HepG2 (cell line): Measurements from ENCODE around the gene WDR20. TPM values are rescaled to one million over a fixed set of nuclear protein-coding genes. Genes with fewer than 3 reads are reported as not detected.

Source experiments
- ATAC-seq: fragments of 200-7000 bp; cut with Tn5 transposase; 3 replicates; pipeline ENCODE4 v1.9.1; 2020; ENCODE audit warnings: mild to moderate bottlenecking, moderate library complexity
- BruUV-seq: library from RNA; stranded (reverse); fragments of 400-500 nt; replicated peaks from 2 replicates; lab custom pipeline; 2021; lab: Mats Ljungman, UMichigan
- CTCF ChIA-PET: fragments of 300-600 bp; formaldehyde crosslinking; extraction: SDS; loops from one replicate; lab custom pipeline; 2021; ENCODE audit warnings: low total read pairs, inconsistent platforms, low intra/inter-chr PET ratio; lab: Yijun Ruan, JAX
- POLR2A ChIA-PET: fragments of 350-600 bp; sonication (Branson Sonifier 250); formaldehyde crosslinking; loops from one replicate; lab custom pipeline; 2020; ENCODE audit warnings: antibody characterized with exemption, inconsistent platforms; lab: Yijun Ruan, JAX
- DNase-seq: peaks from one replicate; pipeline ENCODE4 v3.0.0-alpha.2; 2015; ENCODE audit warnings: low spot score
- FAIRE-seq: peaks from 3 replicates; lab custom pipeline; 2011; peaks lifted over from hg19 to GRCh38; lab: Jason Lieb, UNC
- H2AFZ ChIP-seq: one replicate; pipeline ENCODE4 v1.6.1; 2011; ENCODE audit warnings: low read length, inconsistent platforms
- H3K27ac ChIP-seq: fragments of 300-600 bp; 3 replicates; pipeline ENCODE4 v1.8.0; 2011; ENCODE audit warnings: mixed run types, mild to moderate bottlenecking, mixed read lengths, low read length, inconsistent platforms; ENCODE audit not compliant: insufficient read depth; ENCODE audit errors: extremely low read length
- H3K27me3 ChIP-seq, 2 experiments: fragments of 200-600 bp in 1 of 2; 2 replicates in 1 of 2; 3 replicates in 1 of 2; pipeline versions ENCODE4 v1.6.0 to v1.8.0; 2011; ENCODE audit warnings: low read length in 2 of 2, mild to moderate bottlenecking in 2 of 2, moderate library complexity in 2 of 2, inconsistent platforms in 1 of 2; ENCODE audit not compliant: insufficient read depth in 2 of 2, control insufficient read depth in 1 of 2
- H3K36me3 ChIP-seq, 2 experiments: fragments of 200-600 bp in 1 of 2; replicated peaks in 1 of 2; 2 replicates in 1 of 2; 3 replicates in 1 of 2; pipeline versions ENCODE4 v1.5.1 to v1.8.0; 2011; ENCODE audit warnings: low read length in 2 of 2, inconsistent platforms in 1 of 2; ENCODE audit not compliant: insufficient read depth in 2 of 2, control insufficient read depth in 1 of 2
- H3K4me1 ChIP-seq: 2 replicates; pipeline ENCODE4 v1.5.1; 2012; ENCODE audit warnings: low read length, inconsistent platforms; ENCODE audit not compliant: insufficient read depth
- H3K4me2 ChIP-seq: 2 replicates; pipeline ENCODE4 v1.6.0; 2011; ENCODE audit warnings: low read depth, low read length, inconsistent platforms
- H3K4me3 ChIP-seq, 3 experiments: fragments of 200-600 bp in 1 of 3; sonication (generic), shearing (Covaris generic) in 1 of 3; replicated peaks in 1 of 3; 2 replicates each; pipeline ENCODE4 v1.5.1; 2011 to 2016; ENCODE audit warnings: low read length in 3 of 3, inconsistent platforms in 2 of 3, low read depth in 2 of 3, mild to moderate bottlenecking in 2 of 3, control low read depth in 1 of 3, mixed read lengths in 1 of 3; ENCODE audit not compliant: insufficient read depth in 1 of 3
- H3K79me2 ChIP-seq: one replicate; pipeline ENCODE4 v1.6.1; 2011; ENCODE audit warnings: low read length, inconsistent platforms; ENCODE audit not compliant: insufficient read depth
- H3K9ac ChIP-seq: 2 replicates; pipeline ENCODE4 v1.6.0; 2011; ENCODE audit warnings: mild to moderate bottlenecking, low read depth, low read length, inconsistent platforms; ENCODE audit not compliant: insufficient read depth
- H3K9me3 ChIP-seq: 2 replicates; pipeline ENCODE4 v1.5.1; 2012; ENCODE audit warnings: mild to moderate bottlenecking, low read length
- H4K20me1 ChIP-seq: 2 replicates; pipeline ENCODE4 v1.6.0; 2011; ENCODE audit warnings: inconsistent platforms, mild to moderate bottlenecking, low read length, moderate library complexity; ENCODE audit not compliant: insufficient read depth
- HNRNPL ChIP-seq: fragments of 200-400 bp; formaldehyde crosslinking; IDR thresholded peaks from 2 replicates; pipeline ENCODE4 v1.6.1; 2017; ENCODE audit warnings: mild to moderate bottlenecking, low read depth, low read length
- TBP ChIP-seq: sonication (generic); formaldehyde crosslinking; IDR thresholded peaks from 2 replicates; pipeline ENCODE4 v1.5.0; 2020; ENCODE audit warnings: missing genetic modification reagents
- THAP11 ChIP-seq: IDR thresholded peaks from 2 replicates; pipeline ENCODE4 v1.6.1; 2016; ENCODE audit warnings: missing biosample characterization, missing genetic modification reagents
- ZNF510 ChIP-seq: sonication (generic); formaldehyde crosslinking; IDR thresholded peaks from 2 replicates; pipeline ENCODE4 v1.4.0; 2020; ENCODE audit warnings: low read depth, mild to moderate bottlenecking, missing genetic modification reagents
- ZNF7 ChIP-seq: IDR thresholded peaks from 2 replicates; pipeline ENCODE4 v1.6.1; 2016; ENCODE audit warnings: missing biosample characterization, missing genetic modification reagents
- WGBS: methylation state at CpG from one replicate; pipeline ENCODE4 v1.1.6; 2017; ENCODE audit warnings: low lambda C conversion rate; 5-methylcytosine and 5-hydroxymethylcytosine counted together
- in situ Hi-C: cut with HindIII; loops from 2 replicates; pipeline ENCODE4 v1.10.0; 2017; ENCODE audit warnings: low pct_unique_long_range_greater_than_20kb; ENCODE audit not compliant: extremely low pct_ligation_motif_present
- intact Hi-C: fragments of 100-400 bp; cut with micrococcal nuclease; formaldehyde crosslinking; loops from one replicate; pipeline ENCODE4 v1.10.0; 2022; ENCODE audit not compliant: unreplicated experiment
- polyA plus RNA-seq, 8 experiments: library from polyadenylated mRNA; depleted of rRNA in 3 of 8; stranded (reverse) in 7 of 8; unstranded in 1 of 8; fragments of >200 nt; fragmentation: Illumina TruSeq in 4 of 8; extraction: Trizol in 4 of 8; gene quantifications; 2 replicates each; pipeline versions ENCODE4 v1.2.1 to v1.2.3, GENCODE V29; 2011 to 2016; ENCODE audit warnings: low read depth in 4 of 8, missing spikeins in 1 of 8, mixed read lengths in 1 of 8; ENCODE audit not compliant: insufficient read depth in 1 of 8
- total RNA-seq, 5 experiments: library from RNA; depleted of rRNA; stranded (reverse); fragments of >200 nt; fragmentation: Illumina TruSeq; extraction: Trizol; gene quantifications; 2 replicates each; pipeline ENCODE4 v1.2.3, GENCODE V29; 2016; ENCODE audit warnings: low read depth in 1 of 5
- TF ChIP-seq, protein P1 (sequence below): sonication (generic); formaldehyde crosslinking; IDR thresholded peaks from 2 replicates; pipeline ENCODE4 v1.8.1; 2022; ENCODE audit warnings: low read depth, mild to moderate bottlenecking, missing genetic modification reagents
- TF ChIP-seq, protein P2 (sequence below): sonication (generic); formaldehyde crosslinking; IDR thresholded peaks from 2 replicates; pipeline ENCODE4 v1.4.0; 2020; ENCODE audit warnings: mild to moderate bottlenecking, missing genetic modification reagents, borderline replicate concordance
- TF ChIP-seq, protein P3 (sequence below): sonication (generic); formaldehyde crosslinking; IDR thresholded peaks from 2 replicates; pipeline ENCODE4 v1.4.0; 2020; ENCODE audit warnings: missing genetic modification reagents, mild to moderate bottlenecking, borderline replicate concordance

Gene WDR20
- total and polyA plus RNA-seq, 2 of the 13 experiments (the other 11 are each of a cell fraction or from before 2014, with no cell fraction given) = 10.4 to 23.2 TPM

DNA sequence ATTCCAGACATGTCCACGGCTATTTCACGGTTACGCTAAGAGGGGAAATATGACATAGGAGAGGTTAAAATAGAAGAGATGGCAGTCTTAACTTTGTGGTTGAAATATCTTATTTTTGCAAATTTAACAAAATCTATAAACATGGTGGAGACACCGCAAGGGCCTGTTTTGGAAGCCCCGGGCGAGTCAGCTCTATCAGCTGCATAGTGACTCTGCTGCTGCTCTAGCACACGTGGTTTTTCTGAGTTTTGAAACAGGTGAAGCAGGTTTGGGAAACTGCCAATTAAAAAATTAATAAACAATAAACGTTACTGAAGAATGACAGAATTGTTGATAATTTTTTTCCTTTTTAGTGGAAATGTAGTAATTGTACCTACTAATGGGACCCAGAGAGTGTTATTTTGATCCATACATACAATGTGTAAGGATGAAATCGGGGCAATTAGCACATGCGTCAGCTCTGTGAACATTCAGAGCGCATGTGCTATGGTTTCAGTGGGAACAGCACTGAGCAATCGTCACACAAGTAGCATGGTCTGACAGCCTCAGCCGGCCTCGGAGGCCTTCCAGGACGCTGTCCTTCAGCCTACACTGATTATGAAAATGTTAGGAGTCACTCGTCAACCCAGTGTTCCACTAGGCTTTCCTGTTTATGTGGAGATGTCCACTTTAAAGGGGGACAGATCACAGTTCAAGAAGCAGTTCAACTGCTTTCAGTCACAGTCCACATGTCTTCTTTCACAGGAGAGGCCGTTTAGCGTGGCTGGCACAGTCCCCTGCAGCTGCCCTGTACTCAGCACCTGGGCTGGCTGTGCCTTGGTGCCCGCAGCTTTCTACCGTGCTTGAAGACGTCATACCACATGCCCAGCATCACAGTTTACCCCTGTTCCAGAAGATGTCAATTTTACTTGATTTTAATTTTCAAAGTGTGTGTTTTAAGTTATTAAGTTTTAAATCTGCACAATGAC lies 113.4 kb downstream of the WDR20 start:
- peaks cover 8% of the 10 kb centered on the region for H3K4me1 ChIP-seq
- in situ Hi-C loops (no loop called here), intact Hi-C loops (no loop called here)
- CTCF ChIA-PET = no interaction called here
- no peak overlapping the region for H3K9ac ChIP-seq
- no peaks in the 10 kb centered on the region for H4K20me1 ChIP-seq
- POLR2A ChIA-PET = no interaction called here
- no peaks in the 10 kb centered on the region for H3K79me2 ChIP-seq
- no peak overlapping the region for H2AFZ ChIP-seq
- WGBS = 90% methylated on average over 21 of the region's 21 CpGs
- no peak for DNase-seq
- no peak overlapping the region for H3K4me2 ChIP-seq
- FAIRE-seq = no peak
- no peak overlapping the region for H3K27ac ChIP-seq
- no peaks in the 10 kb centered on the region for H3K27me3 ChIP-seq
- H3K36me3 ChIP-seq = no peaks in the 10 kb centered on the region
- H3K9me3 ChIP-seq = no peaks in the 10 kb centered on the region
- ATAC-seq = no peak
- no TSS peak for BruUV-seq
- no peak for TF ChIP-seq HNRNPL
- no peak for TF ChIP-seq TBP (CRISPR knock-in tag)
- no peak for TF ChIP-seq ZNF510
- TF ChIP-seq, protein P1, sequence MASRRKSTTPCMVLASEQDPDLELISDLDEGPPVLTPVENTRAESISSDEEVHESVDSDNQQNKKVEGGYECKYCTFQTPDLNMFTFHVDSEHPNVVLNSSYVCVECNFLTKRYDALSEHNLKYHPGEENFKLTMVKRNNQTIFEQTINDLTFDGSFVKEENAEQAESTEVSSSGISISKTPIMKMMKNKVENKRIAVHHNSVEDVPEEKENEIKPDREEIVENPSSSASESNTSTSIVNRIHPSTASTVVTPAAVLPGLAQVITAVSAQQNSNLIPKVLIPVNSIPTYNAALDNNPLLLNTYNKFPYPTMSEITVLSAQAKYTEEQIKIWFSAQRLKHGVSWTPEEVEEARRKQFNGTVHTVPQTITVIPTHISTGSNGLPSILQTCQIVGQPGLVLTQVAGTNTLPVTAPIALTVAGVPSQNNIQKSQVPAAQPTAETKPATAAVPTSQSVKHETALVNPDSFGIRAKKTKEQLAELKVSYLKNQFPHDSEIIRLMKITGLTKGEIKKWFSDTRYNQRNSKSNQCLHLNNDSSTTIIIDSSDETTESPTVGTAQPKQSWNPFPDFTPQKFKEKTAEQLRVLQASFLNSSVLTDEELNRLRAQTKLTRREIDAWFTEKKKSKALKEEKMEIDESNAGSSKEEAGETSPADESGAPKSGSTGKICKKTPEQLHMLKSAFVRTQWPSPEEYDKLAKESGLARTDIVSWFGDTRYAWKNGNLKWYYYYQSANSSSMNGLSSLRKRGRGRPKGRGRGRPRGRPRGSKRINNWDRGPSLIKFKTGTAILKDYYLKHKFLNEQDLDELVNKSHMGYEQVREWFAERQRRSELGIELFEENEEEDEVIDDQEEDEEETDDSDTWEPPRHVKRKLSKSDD (CRISPR knock-in tag) = no peak
- TF ChIP-seq, protein P2, sequence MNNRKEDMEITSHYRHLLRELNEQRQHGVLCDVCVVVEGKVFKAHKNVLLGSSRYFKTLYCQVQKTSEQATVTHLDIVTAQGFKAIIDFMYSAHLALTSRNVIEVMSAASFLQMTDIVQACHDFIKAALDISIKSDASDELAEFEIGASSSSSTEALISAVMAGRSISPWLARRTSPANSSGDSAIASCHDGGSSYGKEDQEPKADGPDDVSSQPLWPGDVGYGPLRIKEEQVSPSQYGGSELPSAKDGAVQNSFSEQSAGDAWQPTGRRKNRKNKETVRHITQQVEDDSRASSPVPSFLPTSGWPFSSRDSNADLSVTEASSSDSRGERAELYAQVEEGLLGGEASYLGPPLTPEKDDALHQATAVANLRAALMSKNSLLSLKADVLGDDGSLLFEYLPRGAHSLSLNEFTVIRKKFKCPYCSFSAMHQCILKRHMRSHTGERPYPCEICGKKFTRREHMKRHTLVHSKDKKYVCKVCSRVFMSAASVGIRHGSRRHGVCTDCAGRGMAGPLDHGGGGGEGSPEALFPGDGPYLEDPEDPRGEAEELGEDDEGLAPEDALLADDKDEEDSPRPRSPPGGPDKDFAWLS = no peak
- TF ChIP-seq, protein P3, sequence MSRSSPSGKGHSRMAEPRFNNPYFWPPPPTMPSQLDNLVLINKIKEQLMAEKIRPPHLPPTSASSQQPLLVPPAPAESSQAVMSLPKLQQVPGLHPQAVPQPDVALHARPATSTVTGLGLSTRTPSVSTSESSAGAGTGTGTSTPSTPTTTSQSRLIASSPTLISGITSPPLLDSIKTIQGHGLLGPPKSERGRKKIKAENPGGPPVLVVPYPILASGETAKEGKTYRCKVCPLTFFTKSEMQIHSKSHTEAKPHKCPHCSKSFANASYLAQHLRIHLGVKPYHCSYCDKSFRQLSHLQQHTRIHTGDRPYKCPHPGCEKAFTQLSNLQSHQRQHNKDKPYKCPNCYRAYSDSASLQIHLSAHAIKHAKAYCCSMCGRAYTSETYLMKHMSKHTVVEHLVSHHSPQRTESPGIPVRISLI (CRISPR knock-in tag) = no peak
- TF ChIP-seq ZNF7 = no peak
- TF ChIP-seq THAP11 = no peak
- TF ChIP-seq, all 625 proteins: peak for 0
- H3K4me3 ChIP-seq = no peak overlapping the region
